K562 (cell line): ENCODE data around the gene P3H4.

Experiments used
- BCLAF1 ChIP-seq, 2 experiments: fragments of 450-650 bp in 1 of 2; IDR thresholded peaks; 2 replicates each; pipeline ENCODE4 v1.6.1; 2011 to 2017; ENCODE audit warnings: low read depth in 2 of 2, antibody characterized with exemption in 1 of 2, borderline replicate concordance in 1 of 2, low read length in 1 of 2, mild to moderate bottlenecking in 1 of 2, mixed read lengths in 1 of 2; ENCODE audit not compliant: control insufficient read depth in 1 of 2
- CEBPB ChIP-seq: fragments of 450-650 bp; IDR thresholded peaks from 2 replicates; pipeline ENCODE4 v1.6.1; 2016; ENCODE audit warnings: missing genetic modification characterization, missing compliant biosample characterization
- DNMT1 ChIP-seq: fragments of 450-650 bp; IDR thresholded peaks from 2 replicates; pipeline ENCODE4 v1.6.1; 2016; ENCODE audit warnings: antibody characterized with exemption, mild to moderate bottlenecking
- FOXM1 ChIP-seq, 2 experiments: fragments of 450-650 bp in 1 of 2; sonication (generic) in 1 of 2; formaldehyde crosslinking in 1 of 2; IDR thresholded peaks; 2 replicates each; pipeline versions ENCODE4 v1.6.1 to v1.9.0; 2017 to 2022; ENCODE audit warnings: low read depth in 2 of 2, mild to moderate bottlenecking in 2 of 2, missing genetic modification reagents in 1 of 2, moderate library complexity in 1 of 2
- MAZ ChIP-seq, 2 experiments: fragments of 450-650 bp in 1 of 2; sonication (generic) in 1 of 2; formaldehyde crosslinking; IDR thresholded peaks in 1 of 2; conservative IDR thresholded peaks in 1 of 2; 2 replicates each; pipeline versions ENCODE4 v1.4.0 to v1.5.0; 2020; ENCODE audit warnings: mild to moderate bottlenecking in 1 of 2, missing genetic modification reagents in 1 of 2
- PHF21A ChIP-seq: fragments of 450-650 bp; IDR thresholded peaks from 2 replicates; pipeline ENCODE4 v1.6.1; 2017; ENCODE audit warnings: low read depth, borderline replicate concordance
- PTBP1 ChIP-seq: fragments of 200-400 bp; formaldehyde crosslinking; IDR thresholded peaks from 2 replicates; pipeline ENCODE4 v1.6.1; 2017; ENCODE audit warnings: low read depth, low read length
- TAF1 ChIP-seq: IDR thresholded peaks from 2 replicates; pipeline ENCODE4 v1.6.1; 2011; ENCODE audit warnings: mild to moderate bottlenecking, low read length, moderate library complexity; ENCODE audit not compliant: insufficient read depth, control insufficient read depth, severe bottlenecking; ENCODE audit errors: extremely low read depth
- TARDBP ChIP-seq: fragments of 450-650 bp; IDR thresholded peaks from 2 replicates; pipeline ENCODE4 v1.6.1; 2016
- USF1 ChIP-seq: sonication (generic); formaldehyde crosslinking; IDR thresholded peaks from 2 replicates; pipeline ENCODE4 v1.9.0; 2022; ENCODE audit warnings: mild to moderate bottlenecking, missing genetic modification reagents
- USF2 ChIP-seq: sonication (generic); formaldehyde crosslinking; IDR thresholded peaks from 2 replicates; pipeline ENCODE4 v1.5.0; 2020; ENCODE audit warnings: missing genetic modification reagents
- ZNF263 ChIP-seq: sonication (generic); formaldehyde crosslinking; IDR thresholded peaks from 2 replicates; pipeline ENCODE4 v1.8.0; 2022; ENCODE audit warnings: mild to moderate bottlenecking, missing genetic modification reagents, borderline replicate concordance
- ZNF274 ChIP-seq: IDR thresholded peaks from 2 replicates; pipeline ENCODE4 v1.6.1; 2011; ENCODE audit warnings: low read depth, mild to moderate bottlenecking, low read length, moderate library complexity, borderline replicate concordance

- TF ChIP-seq BCLAF1 (IDR thresholded peaks at IDR 0.05; ENCODE audit: borderline replicate concordance in 1 of 2, control insufficient read depth in 1 of 2, low read depth in 2 of 2, low read length in 1 of 2): no peak
- no peak for TF ChIP-seq TARDBP
- TF ChIP-seq TAF1: no peak
- TF ChIP-seq USF2 (CRISPR knock-in tag): no peak
- TF ChIP-seq DNMT1: no peak
- no peak for TF ChIP-seq MAZ (CRISPR knock-in tag; conservative IDR thresholded peaks at IDR 0.05 in 1 of 2, IDR thresholded peaks at IDR 0.05 in 1 of 2)
- no peak for TF ChIP-seq PTBP1
- TF ChIP-seq ZNF263 (CRISPR knock-in tag): no peak
- no peak for TF ChIP-seq CEBPB (tag)
- TF ChIP-seq PHF21A: no peak
- no peak for TF ChIP-seq USF1 (CRISPR knock-in tag)
- TF ChIP-seq FOXM1 (IDR thresholded peaks at IDR 0.05; ENCODE audit: low read depth): no peak
- no peak for TF ChIP-seq FOXM1 (CRISPR knock-in tag; IDR thresholded peaks at IDR 0.05; ENCODE audit: low read depth)
- TF ChIP-seq ZNF274: no peak
Measured at GRCh38 chr17:41821776-41822175, 10.0 kb upstream of the P3H4 start.
